ENCODE data around the gene PCDH15.

PCDH15 gene

DNA sequence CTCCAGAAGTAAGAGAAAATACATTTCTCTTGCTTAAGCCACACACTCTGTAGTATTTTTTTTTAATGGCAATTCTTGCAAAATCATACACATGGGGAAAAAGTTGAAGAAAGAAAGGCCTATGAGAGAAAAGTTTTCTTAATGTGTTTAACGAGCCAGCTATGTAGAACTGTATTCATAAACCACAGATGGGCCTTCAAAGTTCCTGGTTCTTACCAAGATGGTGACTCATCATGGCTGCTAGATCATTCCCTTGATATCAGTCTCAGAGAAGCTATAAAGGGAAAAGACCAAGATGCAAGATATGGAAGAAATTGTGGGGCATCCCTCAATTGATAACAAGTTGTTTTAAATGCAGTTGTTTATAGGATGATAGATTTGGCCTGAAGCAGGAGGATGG, 1035.7 kb downstream of the PCDH15 start:
- in situ Hi-C loops (cut with HindIII; ENCODE audit: low sequenced_read_pairs), result no loop called here

DNA sequence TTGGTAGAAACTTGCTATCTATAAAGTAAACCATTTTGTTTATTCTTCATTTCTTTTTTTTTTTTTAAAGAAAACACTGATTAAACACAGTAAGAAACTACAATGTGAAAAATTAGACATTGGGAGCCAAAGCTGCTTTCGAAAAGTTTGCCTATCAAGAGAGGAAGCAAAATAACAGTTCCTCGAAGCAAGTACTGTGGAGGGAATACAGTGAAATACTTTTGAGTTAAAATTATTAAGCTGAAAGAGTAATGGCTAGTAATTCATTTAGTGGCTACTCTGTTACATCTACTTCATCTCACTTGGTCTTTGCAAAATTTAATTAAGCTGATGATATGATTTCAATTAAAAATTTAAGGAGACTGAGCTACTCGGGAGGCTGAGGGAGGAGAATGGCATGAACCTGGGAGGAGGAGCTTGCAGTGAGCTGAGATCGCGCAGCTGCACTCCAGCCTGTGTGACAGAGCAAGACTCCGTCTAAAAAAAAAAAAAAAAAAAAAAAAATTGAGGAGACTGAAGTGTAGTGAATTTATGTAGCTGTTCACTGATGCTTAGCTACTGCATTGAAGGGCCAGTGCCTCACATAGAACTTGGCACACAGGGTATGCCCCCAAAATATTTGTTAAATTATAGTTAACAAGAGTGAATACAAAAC, 1046.3 kb downstream of the PCDH15 start:
- in situ Hi-C loops (cut with HindIII; ENCODE audit: low sequenced_read_pairs), result no loop called here

Data from DLD1 (cell line).